Hepatocyte (in vitro differentiated cells): ENCODE results near the gene DIAPH1. TPM values are rescaled to one million over a fixed set of nuclear protein-coding genes. Genes with fewer than 3 reads are reported as not detected.

Experiments
- DNase-seq: peaks from one replicate; pipeline ENCODE4 v3.0.0-alpha.2; 2016; ENCODE audit warnings: low spot score
- H2AFZ ChIP-seq: fragments of 200-600 bp; sonication (generic); 2 replicates; pipeline ENCODE4 v1.6.0; 2016; ENCODE audit warnings: antibody characterized with exemption, mild to moderate bottlenecking
- H3K27ac ChIP-seq: fragments of 200-600 bp; sonication (generic); 2 replicates; pipeline ENCODE4 v1.5.1; 2016; ENCODE audit warnings: mild to moderate bottlenecking
- H3K27me3 ChIP-seq: fragments of 200-600 bp; sonication (generic); 2 replicates; pipeline ENCODE4 v1.6.1; 2016
- H3K36me3 ChIP-seq: fragments of 200-600 bp; sonication (generic); replicated peaks from 2 replicates; pipeline ENCODE4 v1.5.1; 2016; ENCODE audit warnings: low read depth; ENCODE audit not compliant: insufficient read depth
- H3K4me1 ChIP-seq: fragments of 200-600 bp; sonication (generic); 2 replicates; pipeline ENCODE4 v1.5.1; 2016; ENCODE audit warnings: mild to moderate bottlenecking, moderate library complexity; ENCODE audit not compliant: insufficient read depth
- H3K4me2 ChIP-seq: fragments of 200-600 bp; sonication (generic); 2 replicates; pipeline ENCODE4 v1.6.0; 2016
- H3K4me3 ChIP-seq: fragments of 200-600 bp; sonication (generic); 2 replicates; pipeline ENCODE4 v1.5.1; 2016; ENCODE audit warnings: mild to moderate bottlenecking
- H3K79me2 ChIP-seq: fragments of 200-600 bp; sonication (generic); 2 replicates; pipeline ENCODE4 v1.6.0; 2017; ENCODE audit warnings: mild to moderate bottlenecking
- H3K9me2 ChIP-seq: fragments of 200-600 bp; sonication (generic); replicated peaks from 2 replicates; pipeline ENCODE4 v1.6.0; 2017; ENCODE audit warnings: mild to moderate bottlenecking; ENCODE audit not compliant: insufficient read depth
- H3K9me3 ChIP-seq: fragments of 200-600 bp; sonication (generic); 2 replicates; pipeline ENCODE4 v1.5.1; 2016; ENCODE audit warnings: low read depth, mild to moderate bottlenecking
- H4K20me1 ChIP-seq: fragments of 200-600 bp; sonication (generic); 2 replicates; pipeline ENCODE4 v1.6.0; 2016; ENCODE audit warnings: mild to moderate bottlenecking; ENCODE audit not compliant: insufficient read depth, poor library complexity, severe bottlenecking
- EZH2 ChIP-seq: fragments of 200-600 bp; sonication (generic); IDR thresholded peaks from 2 replicates; pipeline ENCODE4 v1.6.1; 2016; ENCODE audit warnings: antibody characterized with exemption, mild to moderate bottlenecking, borderline replicate concordance
- EZH2phosphoT487 ChIP-seq: fragments of 200-600 bp; sonication (generic); IDR thresholded peaks from one replicate; pipeline ENCODE4 v1.6.1; 2018; ENCODE audit warnings: antibody characterized with exemption, mild to moderate bottlenecking, low read depth, moderate library complexity; ENCODE audit not compliant: unreplicated experiment, severe bottlenecking
- WGBS: methylation state at CpG from one replicate; pipeline ENCODE4 v1.1.6; 2016; ENCODE audit warnings: low lambda C conversion rate; ENCODE audit errors: missing lambda C conversion rate; 5-methylcytosine and 5-hydroxymethylcytosine counted together
- polyA plus RNA-seq: library from polyadenylated mRNA; unstranded; fragments of >200 nt; fragmentation: Nextera tagmentation; extraction: Ambion mirVana; gene quantifications from 2 replicates; pipeline ENCODE4 v1.2.1, GENCODE V29; 2016
- total RNA-seq: library from RNA; depleted of rRNA; stranded (reverse); fragments of >200 nt; gene quantifications from 2 replicates; pipeline ENCODE4 v1.2.3, GENCODE V29; 2014
- TF ChIP-seq, protein P1 (sequence below): fragments of 200-600 bp; sonication (generic); IDR thresholded peaks from 2 replicates; pipeline ENCODE4 v1.5.1; 2016; ENCODE audit warnings: antibody characterized with exemption, mild to moderate bottlenecking; ENCODE audit not compliant: poor library complexity

The DIAPH1 gene
- total and polyA plus RNA-seq, 2 experiments from 2014 or later: 56.6 to 62.4 TPM

DNA sequence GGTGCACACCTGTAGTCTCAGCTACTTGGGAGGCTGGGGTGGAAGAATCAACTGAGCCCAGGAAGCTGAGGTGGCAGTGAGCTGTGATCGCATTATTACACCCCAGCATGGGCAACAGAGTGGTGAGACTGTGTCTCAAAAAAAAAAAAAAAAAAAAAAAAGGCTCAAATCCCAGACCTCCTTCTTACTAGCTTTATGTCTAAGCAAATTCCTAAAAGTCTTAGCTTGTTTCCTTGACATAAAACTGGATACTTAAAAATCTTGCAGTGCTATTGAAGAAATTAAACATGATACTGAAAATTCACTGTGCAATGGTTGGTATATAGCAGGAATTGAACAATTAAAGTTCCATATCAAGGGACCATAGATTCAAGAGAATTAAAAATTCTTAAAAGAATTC, 84.9 kb downstream of the DIAPH1 start:
- 92% methylated on average over 1 of the region's 1 CpG for WGBS
- DNase-seq: no peak
- Histone ChIP-seq H3K4me1 (peaks cover 7% of the 10 kb centered on the region), H4K20me1 (no peaks in the 10 kb centered on the region), H3K27me3 (no peaks in the 10 kb centered on the region), H3K36me3 (no peaks in the 10 kb centered on the region), H3K79me2 (no peaks in the 10 kb centered on the region), H3K4me2 (no peak overlapping the region), H3K9me3 (no peaks in the 10 kb centered on the region), H3K9me2 (no peaks in the 10 kb centered on the region), H3K4me3 (no peak overlapping the region), H2AFZ (no peak overlapping the region), H3K27ac (no peak overlapping the region)
- no peak for TF ChIP-seq EZH2phosphoT487
- no peak for TF ChIP-seq EZH2
- TF ChIP-seq, protein P1, sequence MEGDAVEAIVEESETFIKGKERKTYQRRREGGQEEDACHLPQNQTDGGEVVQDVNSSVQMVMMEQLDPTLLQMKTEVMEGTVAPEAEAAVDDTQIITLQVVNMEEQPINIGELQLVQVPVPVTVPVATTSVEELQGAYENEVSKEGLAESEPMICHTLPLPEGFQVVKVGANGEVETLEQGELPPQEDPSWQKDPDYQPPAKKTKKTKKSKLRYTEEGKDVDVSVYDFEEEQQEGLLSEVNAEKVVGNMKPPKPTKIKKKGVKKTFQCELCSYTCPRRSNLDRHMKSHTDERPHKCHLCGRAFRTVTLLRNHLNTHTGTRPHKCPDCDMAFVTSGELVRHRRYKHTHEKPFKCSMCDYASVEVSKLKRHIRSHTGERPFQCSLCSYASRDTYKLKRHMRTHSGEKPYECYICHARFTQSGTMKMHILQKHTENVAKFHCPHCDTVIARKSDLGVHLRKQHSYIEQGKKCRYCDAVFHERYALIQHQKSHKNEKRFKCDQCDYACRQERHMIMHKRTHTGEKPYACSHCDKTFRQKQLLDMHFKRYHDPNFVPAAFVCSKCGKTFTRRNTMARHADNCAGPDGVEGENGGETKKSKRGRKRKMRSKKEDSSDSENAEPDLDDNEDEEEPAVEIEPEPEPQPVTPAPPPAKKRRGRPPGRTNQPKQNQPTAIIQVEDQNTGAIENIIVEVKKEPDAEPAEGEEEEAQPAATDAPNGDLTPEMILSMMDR: no peak

DNA sequence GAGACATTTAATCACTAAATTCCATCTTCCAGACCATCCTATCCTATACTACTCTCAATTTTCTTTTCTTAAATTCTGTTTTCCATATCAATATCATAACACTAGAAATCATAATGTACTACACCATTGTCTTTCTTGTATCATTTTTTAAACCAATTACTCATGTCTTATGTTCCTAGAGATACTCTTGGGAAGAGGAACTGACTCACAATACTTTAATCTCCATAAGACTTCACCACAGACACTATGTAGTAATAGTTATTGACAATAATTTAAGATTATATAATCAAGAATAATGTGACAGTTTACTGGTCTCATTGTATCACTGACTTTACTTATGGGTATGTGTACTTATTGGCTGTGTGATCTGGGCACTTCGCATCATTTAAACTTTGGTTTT, 86.1 kb downstream of the DIAPH1 start:
- Histone ChIP-seq H3K4me3 (no peak overlapping the region), H3K36me3 (no peaks in the 10 kb centered on the region), H3K27me3 (no peaks in the 10 kb centered on the region), H3K27ac (no peak overlapping the region), H3K4me2 (no peak overlapping the region), H4K20me1 (no peaks in the 10 kb centered on the region), H2AFZ (no peak overlapping the region), H3K4me1 (peaks cover 15% of the 10 kb centered on the region), H3K9me2 (no peaks in the 10 kb centered on the region), H3K9me3 (no peaks in the 10 kb centered on the region), H3K79me2 (no peaks in the 10 kb centered on the region)
- DNase-seq: no peak
- WGBS: 97% methylated on average over 1 of the region's 1 CpG
- no peak for TF ChIP-seq EZH2phosphoT487
- TF ChIP-seq, protein P1: no peak
- no peak for TF ChIP-seq EZH2

DNA sequence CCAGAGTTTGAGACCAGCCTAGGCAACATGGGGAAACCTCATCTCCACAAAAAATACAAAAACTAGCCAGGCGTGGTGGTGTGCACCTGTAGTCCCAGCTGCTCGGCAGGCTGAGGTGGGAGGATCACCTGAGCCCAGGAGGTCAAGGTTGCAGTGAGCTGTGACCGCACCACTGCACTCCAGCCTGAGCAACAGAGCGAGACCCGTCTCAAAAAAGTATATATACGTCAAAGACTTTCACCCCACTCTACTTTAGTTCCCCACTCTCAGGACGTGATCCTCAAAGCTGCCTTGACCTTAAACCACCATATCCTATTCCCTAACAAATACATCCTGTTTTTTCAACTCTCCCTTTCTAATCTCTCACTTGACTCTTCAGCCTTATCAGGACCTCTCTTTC, 88.9 kb downstream of the DIAPH1 start:
- no peaks in the 10 kb centered on the region for H3K79me2 ChIP-seq
- no peak overlapping the region for H2AFZ ChIP-seq
- no peaks in the 10 kb centered on the region for H3K36me3 ChIP-seq
- peak overlapping the region; percentile 77 for H3K27ac ChIP-seq
- 97% methylated on average over 7 of the region's 7 CpGs for WGBS
- no peak overlapping the region for H3K4me2 ChIP-seq
- H3K27me3 ChIP-seq: no peaks in the 10 kb centered on the region
- H4K20me1 ChIP-seq: no peaks in the 10 kb centered on the region
- no peak for TF ChIP-seq EZH2
- H3K9me3 ChIP-seq: no peaks in the 10 kb centered on the region
- no peak for DNase-seq
- no peaks in the 10 kb centered on the region for H3K9me2 ChIP-seq
- peaks cover 28% of the 10 kb centered on the region for H3K4me1 ChIP-seq
- H3K4me3 ChIP-seq: no peak overlapping the region

DNA sequence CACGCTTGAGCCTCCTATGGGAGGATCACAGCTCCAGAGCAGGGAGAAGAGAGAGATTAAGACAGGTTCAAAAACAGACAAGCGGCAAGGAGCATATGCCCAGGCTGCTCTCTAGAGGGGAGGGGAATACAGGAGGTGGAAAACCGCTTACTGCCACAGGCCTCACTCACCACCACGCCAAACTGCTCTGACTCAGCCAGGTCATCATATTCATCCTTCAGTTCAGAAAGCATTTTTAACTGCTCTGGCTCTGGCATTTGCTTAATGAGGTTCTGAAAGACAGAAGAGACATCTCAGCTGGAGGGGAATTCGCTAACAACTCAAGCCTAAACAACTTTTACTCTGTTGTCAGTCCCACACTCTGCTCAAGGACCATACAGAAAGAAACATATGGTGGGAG, 89.8 kb downstream of the DIAPH1 start:
- no peaks in the 10 kb centered on the region for H4K20me1 ChIP-seq
- H3K27ac ChIP-seq: peak overlapping the region; percentile 77
- no peak overlapping the region for H3K4me3 ChIP-seq
- TF ChIP-seq EZH2phosphoT487: no peak
- no peaks in the 10 kb centered on the region for H3K9me2 ChIP-seq
- H3K4me2 ChIP-seq: no peak overlapping the region
- H3K36me3 ChIP-seq: no peaks in the 10 kb centered on the region
- H3K4me1 ChIP-seq: peaks cover 34% of the 10 kb centered on the region
- peak; percentile 42 for DNase-seq
- H2AFZ ChIP-seq: no peak overlapping the region
- 69% methylated on average over 5 of the region's 5 CpGs for WGBS
- H3K79me2 ChIP-seq: no peaks in the 10 kb centered on the region
- H3K9me3 ChIP-seq: no peaks in the 10 kb centered on the region
- no peaks in the 10 kb centered on the region for H3K27me3 ChIP-seq
